Left hindlimb (tissue), 1 donor: ENCODE data around the gene GARNL3.

Experiments
- DNase-seq: peaks from one replicate; pipeline ENCODE4 v3.0.0-alpha.2; 2018

The GARNL3 gene

GRCh38 chr9:127233989-127234388 is 30.6 kb upstream of the GARNL3 start:
- no peak for DNase-seq

- DNase-seq = no peak
Observed at GRCh38 chr9:127237801-127238200, 26.8 kb upstream of the GARNL3 start.

DNA sequence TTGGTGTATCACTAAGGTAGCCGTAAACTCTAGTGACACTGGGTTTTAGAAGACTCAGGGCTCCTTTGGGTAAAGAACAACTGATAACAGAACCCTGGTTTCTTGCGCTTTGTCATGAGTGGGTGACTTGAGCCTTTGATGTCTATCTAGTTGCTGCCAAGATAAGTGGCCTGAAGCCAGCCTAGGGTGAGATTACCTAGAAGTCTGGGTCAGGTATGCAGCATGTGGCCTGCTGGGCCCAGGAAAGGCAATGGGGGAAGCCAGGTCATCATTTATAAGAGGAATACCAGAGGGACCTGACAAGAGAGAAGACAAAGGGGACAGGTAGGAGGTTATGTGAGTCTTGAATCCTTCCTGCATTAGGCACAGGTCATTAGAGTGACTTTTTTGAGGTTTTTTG is 23.2 kb upstream of the GARNL3 start:
- no peak for DNase-seq

GRCh38 chr9:127244609-127245601 is 19.7 kb upstream of the GARNL3 start:
- DNase-seq = peak; percentile 97

GRCh38 chr9:127245637-127246164 is 18.9 kb upstream of the GARNL3 start:
- no peak for DNase-seq

DNA sequence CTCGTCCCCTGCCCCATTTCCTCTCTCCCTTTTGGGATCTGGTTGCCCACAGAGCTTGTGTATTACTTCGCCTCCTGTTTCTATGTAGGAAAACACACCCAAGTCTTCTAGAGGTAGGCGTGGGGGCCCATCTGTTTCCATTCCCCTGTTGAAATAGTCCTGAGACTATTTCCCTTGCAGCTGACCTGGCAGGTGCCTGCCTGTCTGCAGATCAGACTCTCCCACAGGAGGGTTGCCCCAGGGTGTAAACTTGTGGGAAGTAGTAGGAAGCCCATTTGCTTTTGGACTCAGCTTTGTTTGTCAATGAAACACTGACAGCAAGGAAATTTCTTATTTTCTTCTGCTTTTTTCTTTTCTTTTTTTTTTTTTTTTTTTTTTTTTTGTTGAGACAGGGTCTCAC is 16.3 kb upstream of the GARNL3 start:
- DNase-seq = no peak

- no peak for DNase-seq
Observed at GRCh38 chr9:127249877-127250276, 14.7 kb upstream of the GARNL3 start.

- DNase-seq = no peak
Observed at GRCh38 chr9:127250896-127251391, 13.6 kb upstream of the GARNL3 start.

DNA sequence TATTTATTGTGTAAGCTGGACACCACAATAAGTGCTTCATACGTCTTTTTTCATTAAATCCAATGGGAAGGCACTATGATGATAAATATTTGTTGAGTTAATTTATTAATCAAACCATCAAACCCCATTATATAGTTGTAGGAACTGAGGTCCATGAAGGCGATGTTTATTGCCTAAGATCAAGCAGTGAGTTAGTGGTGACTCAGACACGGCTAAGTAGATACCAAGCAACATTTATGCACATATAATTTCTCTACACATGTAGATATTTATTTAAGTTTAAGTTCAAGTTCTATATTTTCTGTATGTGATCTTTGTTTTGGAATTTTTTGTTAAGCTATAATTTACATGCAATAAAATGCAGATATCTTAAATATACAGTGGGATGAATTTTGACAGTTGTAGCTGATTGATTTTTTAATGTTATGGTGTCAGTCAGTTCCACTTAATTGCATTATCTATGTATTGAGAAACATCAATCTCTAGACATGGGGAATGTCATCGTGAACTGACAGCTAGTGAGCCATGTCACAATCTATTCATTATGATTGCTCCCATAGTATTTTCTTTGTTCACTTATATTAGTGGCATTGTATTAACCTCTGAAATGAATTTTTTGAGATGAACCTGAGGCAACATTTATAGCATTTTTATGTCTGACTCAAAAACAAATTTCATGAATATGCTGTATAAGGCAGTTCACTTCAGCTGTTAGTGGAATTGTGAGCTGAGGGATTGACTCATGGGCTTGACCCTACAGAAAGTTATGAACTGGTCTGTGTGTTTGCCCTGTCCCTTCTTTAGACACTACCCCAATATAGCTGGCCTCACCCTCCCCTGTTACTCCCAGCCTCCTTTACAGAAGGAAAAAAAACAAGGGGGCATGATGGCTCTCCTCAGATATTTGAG is 11.9 kb upstream of the GARNL3 start:
- DNase-seq = no peak

DNA sequence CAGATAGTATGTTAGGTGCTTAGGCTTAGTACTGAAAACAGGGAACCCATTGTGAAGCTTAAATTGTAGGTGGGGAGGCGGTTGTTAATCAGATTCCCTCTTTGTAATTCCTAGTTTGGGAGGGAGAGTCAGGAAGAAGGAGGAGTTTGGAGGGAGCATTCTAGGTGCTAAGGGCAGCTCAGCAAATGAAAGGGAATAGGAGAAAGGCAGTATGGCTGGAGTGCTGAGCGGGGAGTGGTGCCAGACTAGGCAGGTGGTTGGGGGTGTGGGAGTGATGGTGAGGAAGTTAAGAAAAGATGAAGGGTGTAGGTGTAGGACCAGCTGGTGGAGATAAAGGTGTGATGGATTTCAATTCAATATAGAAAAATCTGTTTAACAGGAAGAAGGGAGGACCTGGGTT is 11.1 kb upstream of the GARNL3 start:
- DNase-seq = no peak

GRCh38 chr9:127255692-127256091 is 8.9 kb upstream of the GARNL3 start:
- DNase-seq = no peak

GRCh38 chr9:127256324-127256723 is 8.2 kb upstream of the GARNL3 start:
- no peak for DNase-seq

GRCh38 chr9:127258606-127259471 is 5.7 kb upstream of the GARNL3 start:
- DNase-seq = no peak

- DNase-seq = no peak
Observed at GRCh38 chr9:127262602-127263001, 2.0 kb upstream of the GARNL3 start.

DNA sequence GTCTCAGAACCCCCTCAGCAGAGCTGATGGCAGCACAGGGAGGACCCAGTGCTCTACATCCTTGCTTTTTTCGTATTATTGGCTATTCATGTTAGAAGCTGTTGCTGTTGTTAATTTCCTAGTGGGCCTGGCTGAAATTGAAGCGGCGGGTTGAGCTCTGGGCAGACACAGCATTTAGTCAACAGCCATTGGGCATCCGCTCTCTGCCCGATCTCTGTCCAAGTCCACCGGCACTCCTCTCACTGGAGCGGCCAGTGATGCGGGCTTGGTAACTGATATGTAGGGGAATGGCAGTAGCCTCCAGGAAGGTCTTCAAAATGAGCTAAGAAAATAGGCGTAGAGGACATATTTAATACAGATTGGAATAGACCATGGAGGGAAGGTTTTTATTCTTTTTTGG is 1.3 kb upstream of the GARNL3 start:
- no peak for DNase-seq

GRCh38 chr9:127263664-127264063 is 910 bp upstream of the GARNL3 start:
- no peak for DNase-seq

GRCh38 chr9:127267793-127268525 is 3.4 kb downstream of the GARNL3 start:
- no peak for DNase-seq

- no peak for DNase-seq
Observed at GRCh38 chr9:127269449-127269848, 4.9 kb downstream of the GARNL3 start.

GRCh38 chr9:127273326-127273725 is 8.8 kb downstream of the GARNL3 start:
- peak; percentile 40 for DNase-seq

DNA sequence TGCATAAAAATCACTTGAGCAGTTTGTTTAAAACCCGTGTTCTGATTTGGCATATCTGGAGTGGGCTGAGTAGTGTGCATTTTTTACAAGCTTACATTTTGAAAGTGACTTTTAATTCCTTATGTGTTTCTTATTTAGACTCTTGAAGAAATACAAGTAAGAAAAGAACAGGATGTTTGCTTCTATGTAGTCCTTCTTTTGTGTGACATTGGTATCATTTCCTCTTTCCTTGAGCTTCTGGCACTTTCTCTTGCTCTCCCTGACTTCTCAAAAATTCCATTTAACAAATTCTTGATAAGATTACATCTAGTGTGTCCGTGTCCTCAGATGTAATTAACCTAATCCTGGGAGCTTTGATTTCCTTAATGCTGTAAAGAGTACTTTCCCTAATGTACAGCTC is 12.5 kb downstream of the GARNL3 start:
- DNase-seq = no peak

- no peak for DNase-seq
Observed at GRCh38 chr9:127277770-127278169, 13.2 kb downstream of the GARNL3 start.
